ENCODE data around the gene NUDT9. TPM values are rescaled to one million over a fixed set of nuclear protein-coding genes. Genes with fewer than 3 reads are reported as not detected.

Gene NUDT9
- total and polyA plus RNA-seq, 3 experiments from 2014 or later: 16.0 to 25.2 (median 18.1) TPM

DNA sequence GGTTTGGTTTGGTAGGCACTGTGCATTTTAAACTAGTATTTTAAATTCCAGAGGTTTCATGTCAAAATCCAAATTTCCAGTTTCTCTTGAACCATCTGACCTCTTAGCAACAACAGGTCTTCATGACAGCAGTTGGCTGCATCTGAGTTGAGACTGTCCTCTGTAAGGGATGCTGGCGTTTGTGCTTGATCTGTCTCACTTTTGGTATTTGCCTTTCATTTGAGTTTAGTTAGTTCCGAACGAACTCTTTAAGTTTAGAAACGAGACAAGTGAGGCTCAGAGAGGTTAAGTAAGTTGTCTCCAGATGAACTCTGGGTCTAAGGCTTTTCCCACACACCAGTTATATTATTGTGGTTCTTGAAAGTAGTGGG is 77.7 kb downstream of the NUDT9 start:
- H3K9me3 ChIP-seq (ENCODE audit: low read length): no peaks in the 10 kb centered on the region
- Mint-ChIP-seq H3K27ac (no peak overlapping the region), H3K9me3 (no peaks in the 10 kb centered on the region), H3K27me3 (peaks cover 0 to 2% of the 10 kb centered on the region in 2 donors), H3K36me3 (no peaks in the 10 kb centered on the region), H3K4me1 (peaks cover 9 to 28% (median 24%) of the 10 kb centered on the region in 3 donors), H3K4me3 (no peak overlapping the region)
- H3K27ac ChIP-seq (ENCODE audit: low read depth, low read length): no peak overlapping the region
- no peak overlapping the region for H3K4me3 ChIP-seq (ENCODE audit: low read length)
- ChIA-PET POLR2A (no interaction called here), CTCF (no interaction called here)
- no peaks in the 10 kb centered on the region for H3K36me3 ChIP-seq (ENCODE audit: insufficient read depth, low read length)
- DNase-seq: no peak
- H3K27me3 ChIP-seq (ENCODE audit: insufficient read depth, low read length, poor library complexity, severe bottlenecking): no peaks in the 10 kb centered on the region
- no peaks in the 10 kb centered on the region for H3K4me1 ChIP-seq (ENCODE audit: insufficient read depth, low read length)

- POLR2A ChIA-PET: no interaction called here
- no peaks in the 10 kb centered on the region for H3K36me3 ChIP-seq (ENCODE audit: insufficient read depth, low read length)
- H3K36me3 Mint-ChIP-seq: no peaks in the 10 kb centered on the region
- no peaks in the 10 kb centered on the region for H3K4me1 ChIP-seq (ENCODE audit: insufficient read depth, low read length)
- H3K27ac ChIP-seq (ENCODE audit: low read depth, low read length): no peak overlapping the region
- H3K4me3 ChIP-seq (ENCODE audit: low read length): no peak overlapping the region
- no peak for DNase-seq
- no peaks in the 10 kb centered on the region for H3K9me3 ChIP-seq (ENCODE audit: low read length)
- H3K27me3 Mint-ChIP-seq: peaks cover 0 to 2% of the 10 kb centered on the region in 2 donors
- CTCF ChIA-PET: no interaction called here
- H3K4me1 Mint-ChIP-seq: peaks cover 9 to 25% (median 24%) of the 10 kb centered on the region in 3 donors
- H3K9me3 Mint-ChIP-seq: no peaks in the 10 kb centered on the region
- no peaks in the 10 kb centered on the region for H3K27me3 ChIP-seq (ENCODE audit: insufficient read depth, low read length, poor library complexity, severe bottlenecking)
- H3K27ac Mint-ChIP-seq: no peak overlapping the region
- H3K4me3 Mint-ChIP-seq: no peak overlapping the region
Observed at GRCh38 chr4:87502580-87503238, 80.3 kb downstream of the NUDT9 start.

- Mint-ChIP-seq H3K4me3 (no peak overlapping the region), H3K36me3 (no peaks in the 10 kb centered on the region), H3K27me3 (peaks cover 0 to 5% of the 10 kb centered on the region in 2 donors), H3K4me1 (no peaks in the 10 kb centered on the region), H3K9me3 (no peaks in the 10 kb centered on the region), H3K27ac (no peak overlapping the region)
- Histone ChIP-seq H3K27ac (ENCODE audit: low read depth, low read length) (no peak overlapping the region), H3K9me3 (ENCODE audit: low read length) (no peaks in the 10 kb centered on the region), H3K27me3 (ENCODE audit: insufficient read depth, low read length, poor library complexity, severe bottlenecking) (no peaks in the 10 kb centered on the region), H3K36me3 (ENCODE audit: insufficient read depth, low read length) (no peaks in the 10 kb centered on the region), H3K4me1 (ENCODE audit: insufficient read depth, low read length) (no peaks in the 10 kb centered on the region), H3K4me3 (ENCODE audit: low read length) (no peak overlapping the region)
- DNase-seq: no peak
- ChIA-PET POLR2A (no interaction called here), CTCF (no interaction called here)
Observed at GRCh38 chr4:87505862-87506261, 83.5 kb downstream of the NUDT9 start.

DNA sequence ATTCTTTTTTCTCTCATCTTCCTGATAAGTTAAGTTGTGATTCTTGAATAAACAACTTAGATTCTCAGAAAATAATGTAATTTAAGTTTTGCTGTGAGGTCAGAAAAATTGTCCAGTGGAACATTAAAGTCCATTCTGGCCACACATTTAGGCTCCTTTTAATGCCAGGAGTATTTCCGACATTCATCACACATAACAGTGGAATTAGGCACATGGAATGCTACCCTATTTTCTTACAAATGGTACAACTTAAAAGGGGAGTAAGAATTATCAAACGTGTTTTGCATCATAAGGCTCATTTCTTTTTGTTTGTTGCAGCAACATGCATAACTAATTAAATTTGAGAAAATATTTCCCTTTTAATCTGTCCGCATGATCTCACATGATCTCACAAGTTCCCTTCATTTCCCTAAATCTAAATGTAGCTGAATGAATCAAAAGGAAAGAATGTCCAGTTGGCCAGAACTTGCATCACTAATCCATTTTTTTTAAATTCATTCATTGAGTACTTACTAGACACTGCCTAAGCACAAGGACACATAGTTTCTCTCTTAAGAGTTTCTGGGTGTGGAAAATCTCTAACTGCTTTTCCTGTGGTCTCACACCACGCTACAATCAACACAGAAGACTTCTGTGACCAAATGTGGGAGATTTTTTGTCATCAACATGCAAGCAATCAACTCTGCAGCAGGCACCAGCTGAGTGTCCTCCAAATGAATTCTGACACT is 84.8 kb downstream of the NUDT9 start:
- H3K9me3 ChIP-seq (ENCODE audit: low read length): no peaks in the 10 kb centered on the region
- POLR2A ChIA-PET: no interaction called here
- H3K36me3 Mint-ChIP-seq: no peaks in the 10 kb centered on the region
- no peaks in the 10 kb centered on the region for H3K4me1 Mint-ChIP-seq
- no peak overlapping the region for H3K4me3 Mint-ChIP-seq
- no peaks in the 10 kb centered on the region for H3K4me1 ChIP-seq (ENCODE audit: insufficient read depth, low read length)
- H3K27ac Mint-ChIP-seq: no peak overlapping the region
- no peak overlapping the region for H3K4me3 ChIP-seq (ENCODE audit: low read length)
- no peaks in the 10 kb centered on the region for H3K9me3 Mint-ChIP-seq
- H3K27ac ChIP-seq (ENCODE audit: low read depth, low read length): no peak overlapping the region
- H3K36me3 ChIP-seq (ENCODE audit: insufficient read depth, low read length): no peaks in the 10 kb centered on the region
- H3K27me3 ChIP-seq (ENCODE audit: insufficient read depth, low read length, poor library complexity, severe bottlenecking): no peaks in the 10 kb centered on the region
- peaks cover 0 to 5% of the 10 kb centered on the region in 2 donors for H3K27me3 Mint-ChIP-seq
- DNase-seq: no peak
- CTCF ChIA-PET: no interaction called here

Other genes with a start within 250 kb of the NUDT9 start
- 10 to 100 TPM; 15.6 to 15.8 TPM for gene KLHL8, start 202.0 kb upstream of the NUDT9 start, total RNA-seq
- 9.9 TPM for gene KLHL8, start 202.0 kb upstream of the NUDT9 start, polyA plus RNA-seq
- under 1 TPM in 1 of 2 experiments, not detected in 1; 0.22 TPM for gene HSD17B13, start 99.7 kb upstream of the NUDT9 start, total RNA-seq
- gene HSD17B13, start 99.7 kb upstream of the NUDT9 start, polyA plus RNA-seq: not detected
- 10 to 100 TPM; 26.7 to 27.0 TPM for gene HSD17B11, start 31.4 kb upstream of the NUDT9 start, total RNA-seq
- 89.0 TPM for gene HSD17B11, start 31.4 kb upstream of the NUDT9 start, polyA plus RNA-seq
- gene SPARCL1, start 106.8 kb downstream of the NUDT9 start, total RNA-seq: not detected
- gene SPARCL1, start 106.8 kb downstream of the NUDT9 start, polyA plus RNA-seq: not detected
- not detected for gene DSPP, start 186.0 kb downstream of the NUDT9 start, total RNA-seq
- gene DSPP, start 186.0 kb downstream of the NUDT9 start, polyA plus RNA-seq: not detected
- gene DMP1, start 227.7 kb downstream of the NUDT9 start, total RNA-seq: not detected
- gene DMP1, start 227.7 kb downstream of the NUDT9 start, polyA plus RNA-seq: not detected

Data from CD8-positive, alpha-beta memory T cell (primary cell).